ENCODE measurements around the gene CXCL1.

CXCL1 gene

GRCh38 chr4:73869130-73870055 lies at the start of gene CXCL1:
TSS of gene CXCL1 (plus strand) at chr4:73869393. CDS start at chr4:73869471, 78 bp downstream.
- no peak for DNase-seq (ENCODE audit: low read depth in 1 of 2, low spot score in 1 of 2)

GRCh38 chr4:73821325-73821724 lies 47.9 kb upstream of the CXCL1 start:
- no peak for DNase-seq (ENCODE audit: low read depth in 1 of 2, low spot score in 1 of 2)

GRCh38 chr4:73822389-73822788 lies 46.8 kb upstream of the CXCL1 start:
- DNase-seq (ENCODE audit: low read depth in 1 of 2, low spot score in 1 of 2), result no peak

- DNase-seq (ENCODE audit: low read depth in 1 of 2, low spot score in 1 of 2), result no peak
Measured at GRCh38 chr4:73822812-73823504, 46.2 kb upstream of the CXCL1 start.

GRCh38 chr4:73823760-73824159 lies 45.4 kb upstream of the CXCL1 start:
- no peak for DNase-seq (ENCODE audit: low read depth in 1 of 2, low spot score in 1 of 2)

GRCh38 chr4:73828956-73829355 lies 40.2 kb upstream of the CXCL1 start:
- DNase-seq (ENCODE audit: low read depth in 1 of 2, low spot score in 1 of 2), result no peak

- no peak for DNase-seq (ENCODE audit: low read depth in 1 of 2, low spot score in 1 of 2)
Measured at GRCh38 chr4:73831569-73831968, 37.6 kb upstream of the CXCL1 start.

- no peak for DNase-seq (ENCODE audit: low read depth in 1 of 2, low spot score in 1 of 2)
Measured at GRCh38 chr4:73832651-73833237, 36.4 kb upstream of the CXCL1 start.

GRCh38 chr4:73836373-73837279 lies 32.6 kb upstream of the CXCL1 start, which contains the start of gene CXCL6:
TSS of gene CXCL6 (plus strand) at chr4:73836678. CDS start at chr4:73836751, 73 bp downstream.
- no peak for DNase-seq (ENCODE audit: low read depth in 1 of 2, low spot score in 1 of 2)

- DNase-seq (ENCODE audit: low read depth in 1 of 2, low spot score in 1 of 2), result no peak
Measured at GRCh38 chr4:73839071-73839470, 30.1 kb upstream of the CXCL1 start.

- no peak for DNase-seq (ENCODE audit: low read depth in 1 of 2, low spot score in 1 of 2)
Measured at GRCh38 chr4:73839715-73840114, 29.5 kb upstream of the CXCL1 start.

- no peak for DNase-seq (ENCODE audit: low read depth in 1 of 2, low spot score in 1 of 2)
Measured at GRCh38 chr4:73841243-73841925, 27.8 kb upstream of the CXCL1 start.

GRCh38 chr4:73842696-73843095 lies 26.5 kb upstream of the CXCL1 start:
- no peak for DNase-seq (ENCODE audit: low read depth in 1 of 2, low spot score in 1 of 2)

GRCh38 chr4:73843369-73843768 lies 25.8 kb upstream of the CXCL1 start:
- DNase-seq (ENCODE audit: low read depth in 1 of 2, low spot score in 1 of 2), result no peak

GRCh38 chr4:73844345-73844744 lies 24.8 kb upstream of the CXCL1 start:
- DNase-seq (ENCODE audit: low read depth in 1 of 2, low spot score in 1 of 2), result no peak

GRCh38 chr4:73844806-73845205 lies 24.4 kb upstream of the CXCL1 start:
- DNase-seq (ENCODE audit: low read depth in 1 of 2, low spot score in 1 of 2), result no peak

GRCh38 chr4:73847526-73848182 lies 21.5 kb upstream of the CXCL1 start:
- no peak for DNase-seq (ENCODE audit: low read depth in 1 of 2, low spot score in 1 of 2)

GRCh38 chr4:73848183-73848777 lies 20.9 kb upstream of the CXCL1 start:
- no peak for DNase-seq (ENCODE audit: low read depth in 1 of 2, low spot score in 1 of 2)

- DNase-seq (ENCODE audit: low read depth in 1 of 2, low spot score in 1 of 2), result no peak
Measured at GRCh38 chr4:73850261-73850970, 18.8 kb upstream of the CXCL1 start.
